ENCODE data around the gene FSTL1. TPM values are rescaled to one million over a fixed set of nuclear protein-coding genes. Genes with fewer than 3 reads are reported as not detected.

The FSTL1 gene
- total and polyA plus RNA-seq, 2 experiments from 2014 or later = 50.8 to 258 TPM

DNA sequence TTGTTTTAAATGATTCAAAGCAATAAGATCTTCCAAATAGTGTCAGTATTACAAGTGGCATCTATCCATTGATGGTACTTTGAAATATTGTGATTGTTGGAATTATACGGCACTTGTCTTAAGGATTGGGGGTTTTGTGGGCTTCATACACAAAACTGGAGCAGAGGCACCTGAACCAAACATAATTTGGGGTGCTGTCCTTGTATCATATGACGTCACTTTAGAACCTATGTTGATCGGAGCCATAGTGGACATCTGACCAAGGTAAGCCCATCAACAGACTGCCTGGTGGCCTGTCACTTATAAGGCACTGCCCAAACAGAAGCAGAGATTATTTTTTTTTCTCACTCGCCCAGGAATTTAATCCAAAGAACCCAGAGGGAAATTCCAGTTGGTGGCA lies 98.8 kb downstream of the FSTL1 start:
- Mint-ChIP-seq H3K9me3 (no peaks in the 10 kb centered on the region), H3K27me3 (ENCODE audit: insufficient read depth, low read depth, poor library complexity) (peaks cover 9% of the 10 kb centered on the region), H3K4me1 (peaks cover 21% of the 10 kb centered on the region), H3K36me3 (ENCODE audit: low read depth) (peaks cover 2% of the 10 kb centered on the region; the same call in 2 of the 3 replicates), H3K4me3 (no peak overlapping the region), H3K27ac (no peak overlapping the region)
- no peak overlapping the region for H3K4me3 ChIP-seq
- no peaks in the 10 kb centered on the region; the same call in 1 of the 2 replicates for H3F3A ChIP-seq (replicated peaks; ENCODE audit: low read depth)
- peaks cover 10% of the 10 kb centered on the region for H3K4me1 ChIP-seq (ENCODE audit: insufficient read depth)
- no peaks in the 10 kb centered on the region for H3K9me2 ChIP-seq (ENCODE audit: insufficient read depth)
- no peak overlapping the region for H3K27ac ChIP-seq (ENCODE audit: low read depth)
- ATAC-seq (no peak), DNase-seq (ENCODE audit: low spot score) (no peak)
- 0 out of 2 replicates have a peak, but pooled peaks cover 4% of the 10 kb centered on the region for H4K20me1 ChIP-seq (replicated peaks; ENCODE audit: insufficient read depth)
- peaks cover 22% of the 10 kb centered on the region for H3K27me3 ChIP-seq (ENCODE audit: insufficient read depth)
- H2AFZ ChIP-seq = no peak overlapping the region
- TF ChIP-seq, protein P1, sequence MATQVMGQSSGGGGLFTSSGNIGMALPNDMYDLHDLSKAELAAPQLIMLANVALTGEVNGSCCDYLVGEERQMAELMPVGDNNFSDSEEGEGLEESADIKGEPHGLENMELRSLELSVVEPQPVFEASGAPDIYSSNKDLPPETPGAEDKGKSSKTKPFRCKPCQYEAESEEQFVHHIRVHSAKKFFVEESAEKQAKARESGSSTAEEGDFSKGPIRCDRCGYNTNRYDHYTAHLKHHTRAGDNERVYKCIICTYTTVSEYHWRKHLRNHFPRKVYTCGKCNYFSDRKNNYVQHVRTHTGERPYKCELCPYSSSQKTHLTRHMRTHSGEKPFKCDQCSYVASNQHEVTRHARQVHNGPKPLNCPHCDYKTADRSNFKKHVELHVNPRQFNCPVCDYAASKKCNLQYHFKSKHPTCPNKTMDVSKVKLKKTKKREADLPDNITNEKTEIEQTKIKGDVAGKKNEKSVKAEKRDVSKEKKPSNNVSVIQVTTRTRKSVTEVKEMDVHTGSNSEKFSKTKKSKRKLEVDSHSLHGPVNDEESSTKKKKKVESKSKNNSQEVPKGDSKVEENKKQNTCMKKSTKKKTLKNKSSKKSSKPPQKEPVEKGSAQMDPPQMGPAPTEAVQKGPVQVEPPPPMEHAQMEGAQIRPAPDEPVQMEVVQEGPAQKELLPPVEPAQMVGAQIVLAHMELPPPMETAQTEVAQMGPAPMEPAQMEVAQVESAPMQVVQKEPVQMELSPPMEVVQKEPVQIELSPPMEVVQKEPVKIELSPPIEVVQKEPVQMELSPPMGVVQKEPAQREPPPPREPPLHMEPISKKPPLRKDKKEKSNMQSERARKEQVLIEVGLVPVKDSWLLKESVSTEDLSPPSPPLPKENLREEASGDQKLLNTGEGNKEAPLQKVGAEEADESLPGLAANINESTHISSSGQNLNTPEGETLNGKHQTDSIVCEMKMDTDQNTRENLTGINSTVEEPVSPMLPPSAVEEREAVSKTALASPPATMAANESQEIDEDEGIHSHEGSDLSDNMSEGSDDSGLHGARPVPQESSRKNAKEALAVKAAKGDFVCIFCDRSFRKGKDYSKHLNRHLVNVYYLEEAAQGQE (IDR thresholded peaks at IDR 0.05; ENCODE audit: unreplicated experiment) = no peak
- no peak for TF ChIP-seq NANOG (IDR thresholded peaks at IDR 0.05; ENCODE audit: borderline replicate concordance)
- TF ChIP-seq STAT1 (IDR thresholded peaks at IDR 0.05; ENCODE audit: unreplicated experiment) = no peak
- TF ChIP-seq ZNF331 (CRISPR knock-in tag; IDR thresholded peaks at IDR 0.05; ENCODE audit: low read depth) = no peak
- no peak for TF ChIP-seq EZH2phosphoT487 (IDR thresholded peaks at IDR 0.05; ENCODE audit: unreplicated experiment)
- TF ChIP-seq, protein P2, sequence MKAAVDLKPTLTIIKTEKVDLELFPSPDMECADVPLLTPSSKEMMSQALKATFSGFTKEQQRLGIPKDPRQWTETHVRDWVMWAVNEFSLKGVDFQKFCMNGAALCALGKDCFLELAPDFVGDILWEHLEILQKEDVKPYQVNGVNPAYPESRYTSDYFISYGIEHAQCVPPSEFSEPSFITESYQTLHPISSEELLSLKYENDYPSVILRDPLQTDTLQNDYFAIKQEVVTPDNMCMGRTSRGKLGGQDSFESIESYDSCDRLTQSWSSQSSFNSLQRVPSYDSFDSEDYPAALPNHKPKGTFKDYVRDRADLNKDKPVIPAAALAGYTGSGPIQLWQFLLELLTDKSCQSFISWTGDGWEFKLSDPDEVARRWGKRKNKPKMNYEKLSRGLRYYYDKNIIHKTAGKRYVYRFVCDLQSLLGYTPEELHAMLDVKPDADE (IDR thresholded peaks at IDR 0.05) = no peak
- TF ChIP-seq ZNF114 (CRISPR knock-in tag; IDR thresholded peaks at IDR 0.05) = no peak
- no peak for TF ChIP-seq CREB1 (CRISPR knock-in tag; IDR thresholded peaks at IDR 0.05; ENCODE audit: low read depth)
- TF ChIP-seq, protein P3, sequence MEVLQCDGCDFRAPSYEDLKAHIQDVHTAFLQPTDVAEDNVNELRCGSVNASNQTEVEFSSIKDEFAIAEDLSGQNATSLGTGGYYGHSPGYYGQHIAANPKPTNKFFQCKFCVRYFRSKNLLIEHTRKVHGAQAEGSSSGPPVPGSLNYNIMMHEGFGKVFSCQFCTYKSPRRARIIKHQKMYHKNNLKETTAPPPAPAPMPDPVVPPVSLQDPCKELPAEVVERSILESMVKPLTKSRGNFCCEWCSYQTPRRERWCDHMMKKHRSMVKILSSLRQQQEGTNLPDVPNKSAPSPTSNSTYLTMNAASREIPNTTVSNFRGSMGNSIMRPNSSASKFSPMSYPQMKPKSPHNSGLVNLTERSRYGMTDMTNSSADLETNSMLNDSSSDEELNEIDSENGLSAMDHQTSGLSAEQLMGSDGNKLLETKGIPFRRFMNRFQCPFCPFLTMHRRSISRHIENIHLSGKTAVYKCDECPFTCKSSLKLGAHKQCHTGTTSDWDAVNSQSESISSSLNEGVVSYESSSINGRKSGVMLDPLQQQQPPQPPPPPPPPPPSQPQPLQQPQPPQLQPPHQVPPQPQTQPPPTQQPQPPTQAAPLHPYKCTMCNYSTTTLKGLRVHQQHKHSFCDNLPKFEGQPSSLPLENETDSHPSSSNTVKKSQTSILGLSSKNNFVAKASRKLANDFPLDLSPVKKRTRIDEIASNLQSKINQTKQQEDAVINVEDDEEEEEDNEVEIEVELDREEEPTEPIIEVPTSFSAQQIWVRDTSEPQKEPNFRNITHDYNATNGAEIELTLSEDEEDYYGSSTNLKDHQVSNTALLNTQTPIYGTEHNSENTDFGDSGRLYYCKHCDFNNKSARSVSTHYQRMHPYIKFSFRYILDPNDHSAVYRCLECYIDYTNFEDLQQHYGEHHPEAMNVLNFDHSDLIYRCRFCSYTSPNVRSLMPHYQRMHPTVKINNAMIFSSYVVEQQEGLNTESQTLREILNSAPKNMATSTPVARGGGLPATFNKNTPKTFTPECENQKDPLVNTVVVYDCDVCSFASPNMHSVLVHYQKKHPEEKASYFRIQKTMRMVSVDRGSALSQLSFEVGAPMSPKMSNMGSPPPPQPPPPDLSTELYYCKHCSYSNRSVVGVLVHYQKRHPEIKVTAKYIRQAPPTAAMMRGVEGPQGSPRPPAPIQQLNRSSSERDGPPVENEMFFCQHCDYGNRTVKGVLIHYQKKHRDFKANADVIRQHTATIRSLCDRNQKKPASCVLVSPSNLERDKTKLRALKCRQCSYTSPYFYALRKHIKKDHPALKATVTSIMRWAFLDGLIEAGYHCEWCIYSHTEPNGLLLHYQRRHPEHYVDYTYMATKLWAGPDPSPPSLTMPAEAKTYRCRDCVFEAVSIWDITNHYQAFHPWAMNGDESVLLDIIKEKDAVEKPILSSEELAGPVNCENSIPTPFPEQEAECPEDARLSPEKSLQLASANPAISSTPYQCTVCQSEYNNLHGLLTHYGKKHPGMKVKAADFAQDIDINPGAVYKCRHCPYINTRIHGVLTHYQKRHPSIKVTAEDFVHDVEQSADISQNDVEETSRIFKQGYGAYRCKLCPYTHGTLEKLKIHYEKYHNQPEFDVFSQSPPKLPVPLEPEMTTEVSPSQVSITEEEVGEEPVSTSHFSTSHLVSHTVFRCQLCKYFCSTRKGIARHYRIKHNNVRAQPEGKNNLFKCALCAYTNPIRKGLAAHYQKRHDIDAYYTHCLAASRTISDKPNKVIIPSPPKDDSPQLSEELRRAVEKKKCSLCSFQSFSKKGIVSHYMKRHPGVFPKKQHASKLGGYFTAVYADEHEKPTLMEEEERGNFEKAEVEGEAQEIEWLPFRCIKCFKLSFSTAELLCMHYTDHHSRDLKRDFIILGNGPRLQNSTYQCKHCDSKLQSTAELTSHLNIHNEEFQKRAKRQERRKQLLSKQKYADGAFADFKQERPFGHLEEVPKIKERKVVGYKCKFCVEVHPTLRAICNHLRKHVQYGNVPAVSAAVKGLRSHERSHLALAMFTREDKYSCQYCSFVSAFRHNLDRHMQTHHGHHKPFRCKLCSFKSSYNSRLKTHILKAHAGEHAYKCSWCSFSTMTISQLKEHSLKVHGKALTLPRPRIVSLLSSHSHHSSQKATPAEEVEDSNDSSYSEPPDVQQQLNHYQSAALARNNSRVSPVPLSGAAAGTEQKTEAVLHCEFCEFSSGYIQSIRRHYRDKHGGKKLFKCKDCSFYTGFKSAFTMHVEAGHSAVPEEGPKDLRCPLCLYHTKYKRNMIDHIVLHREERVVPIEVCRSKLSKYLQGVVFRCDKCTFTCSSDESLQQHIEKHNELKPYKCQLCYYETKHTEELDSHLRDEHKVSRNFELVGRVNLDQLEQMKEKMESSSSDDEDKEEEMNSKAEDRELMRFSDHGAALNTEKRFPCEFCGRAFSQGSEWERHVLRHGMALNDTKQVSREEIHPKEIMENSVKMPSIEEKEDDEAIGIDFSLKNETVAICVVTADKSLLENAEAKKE (CRISPR knock-in tag; IDR thresholded peaks at IDR 0.05) = no peak
- peaks cover 12% of the 10 kb centered on the region for H3K79me2 ChIP-seq (replicated peaks; ENCODE audit: insufficient read depth)
- no peak overlapping the region for H3K4me2 ChIP-seq
- H3K36me3 ChIP-seq (ENCODE audit: insufficient read depth) = no peaks in the 10 kb centered on the region

Data from GM23338 (cell line).